K562 (cell line): ENCODE measurements around the gene KRTAP2-4. TPM values are rescaled to one million over a fixed set of nuclear protein-coding genes. Genes with fewer than 3 reads are reported as not detected.

Experiments used
- ATAC-seq: fragments of 200-7000 bp; cut with Tn5 transposase; 3 replicates; pipeline ENCODE4 v1.9.1; 2020; ENCODE audit warnings: moderate library complexity
- BruUV-seq: library from RNA; stranded (reverse); fragments of 400-500 nt; replicated peaks from 2 replicates; lab custom pipeline; 2021; lab: Mats Ljungman, UMichigan
- CTCF ChIA-PET: fragments of 300-600 bp; formaldehyde crosslinking; extraction: SDS; loops from one replicate; lab custom pipeline; 2021; ENCODE audit warnings: low intra/inter-chr PET ratio; lab: Yijun Ruan, JAX
- POLR2A ChIA-PET: fragments of 300-600, 350-650 bp; sonication (Branson Sonifier 250); formaldehyde crosslinking; extraction: SDS; loops from one replicate; lab custom pipeline; 2021; ENCODE audit warnings: antibody characterized with exemption, inconsistent platforms; lab: Yijun Ruan, JAX
- DNase-seq, 4 experiments: peaks; one replicate each; pipeline versions ENCODE4 v3.0.0 to v3.0.0-alpha.2; 2011 to 2018; ENCODE audit warnings: low spot score in 3 of 4, mixed read lengths in 3 of 4; ENCODE audit errors: extremely low read depth in 1 of 4
- FAIRE-seq: peaks from 2 replicates; lab custom pipeline; 2011; peaks lifted over from hg19 to GRCh38; lab: Jason Lieb, UNC
- H2AFZ ChIP-seq: 2 replicates; pipeline ENCODE4 v1.6.0; 2011; ENCODE audit warnings: low read depth, low read length, control low read depth, inconsistent platforms
- H3K27ac ChIP-seq: fragments of 200-600 bp; 3 replicates; pipeline ENCODE4 v1.8.0; 2011; ENCODE audit warnings: low read depth, mild to moderate bottlenecking, control low read depth, inconsistent platforms, low read length, moderate library complexity, mixed read lengths; ENCODE audit errors: extremely low read depth
- H3K27me3 ChIP-seq, 2 experiments: fragments of 300-600 bp in 1 of 2; 2 replicates in 1 of 2; 3 replicates in 1 of 2; pipeline versions ENCODE4 v1.6.0 to v1.8.0; 2011; ENCODE audit warnings: inconsistent platforms in 2 of 2, low read length in 2 of 2, mild to moderate bottlenecking in 1 of 2, mixed read lengths in 1 of 2, moderate library complexity in 1 of 2; ENCODE audit not compliant: control insufficient read depth in 2 of 2, insufficient read depth in 2 of 2
- H3K36me3 ChIP-seq: fragments of 300-600 bp; 3 replicates; pipeline ENCODE4 v1.8.0; 2011; ENCODE audit warnings: mild to moderate bottlenecking, low read length, inconsistent platforms; ENCODE audit not compliant: control insufficient read depth, insufficient read depth
- H3K4me1 ChIP-seq, 2 experiments: fragments of 200-600 bp in 1 of 2; replicated peaks in 1 of 2; 2 replicates in 1 of 2; 3 replicates in 1 of 2; pipeline versions ENCODE4 v1.5.1 to v1.8.0; 2011; ENCODE audit warnings: inconsistent platforms in 2 of 2, low read length in 2 of 2, mild to moderate bottlenecking in 1 of 2, mixed read lengths in 1 of 2, moderate library complexity in 1 of 2; ENCODE audit not compliant: control insufficient read depth in 2 of 2, insufficient read depth in 2 of 2
- H3K4me2 ChIP-seq: 2 replicates; pipeline ENCODE4 v1.6.1; 2011; ENCODE audit warnings: low read length, control low read depth, inconsistent platforms, mixed read lengths; ENCODE audit not compliant: insufficient read depth
- H3K4me3 ChIP-seq: fragments of 200-600 bp; sonication (generic), shearing (Covaris generic); 2 replicates; pipeline ENCODE4 v1.5.1; 2016; ENCODE audit warnings: control low read depth, inconsistent platforms
- H3K79me2 ChIP-seq: fragments of 200-600 bp; 3 replicates; pipeline ENCODE4 v1.8.0; 2011; ENCODE audit warnings: low read length, inconsistent platforms; ENCODE audit not compliant: control insufficient read depth, insufficient read depth
- H3K9ac ChIP-seq, 2 experiments: 2 replicates each; pipeline versions ENCODE4 v1.6.0 to v1.6.1; 2011; ENCODE audit warnings: low read depth in 2 of 2, low read length in 2 of 2, control low read depth in 1 of 2, inconsistent platforms in 1 of 2, mild to moderate bottlenecking in 1 of 2, mixed read lengths in 1 of 2; ENCODE audit not compliant: insufficient read depth in 1 of 2
- H3K9me1 ChIP-seq: one replicate; pipeline ENCODE4 v1.6.0; 2011; ENCODE audit warnings: inconsistent platforms, mild to moderate bottlenecking, low read length, moderate library complexity; ENCODE audit not compliant: control insufficient read depth, insufficient read depth
- H3K9me3 ChIP-seq: replicated peaks from 2 replicates; pipeline ENCODE4 v1.5.1; 2011; ENCODE audit warnings: low read depth, low read length, inconsistent platforms; ENCODE audit not compliant: control insufficient read depth, insufficient read depth
- H4K20me1 ChIP-seq: replicated peaks from 2 replicates; pipeline ENCODE4 v1.6.1; 2011; ENCODE audit warnings: low read length, inconsistent platforms, mixed read lengths; ENCODE audit not compliant: control insufficient read depth, insufficient read depth
- CHD2 ChIP-seq: IDR thresholded peaks from 2 replicates; pipeline ENCODE4 v1.6.1; 2011; ENCODE audit warnings: low read depth, low read length
- CUX1 ChIP-seq: fragments of 200-800 bp; sonication (Bioruptor generic); IDR thresholded peaks from 2 replicates; pipeline ENCODE4 v1.6.1; 2016; ENCODE audit warnings: missing genetic modification characterization, missing compliant biosample characterization
- HOXB6 ChIP-seq: fragments of 250-450 bp; sonication (Bioruptor Pico); IDR thresholded peaks from 2 replicates; pipeline ENCODE4 v1.5.1; 2022; ENCODE audit warnings: mild to moderate bottlenecking, borderline replicate concordance
- IRF2 ChIP-seq: sonication (generic); formaldehyde crosslinking; IDR thresholded peaks from 2 replicates; pipeline ENCODE4 v1.8.1; 2022; ENCODE audit warnings: mild to moderate bottlenecking, missing genetic modification reagents
- PRDM10 ChIP-seq: fragments of 450-650 bp; IDR thresholded peaks from 2 replicates; pipeline ENCODE4 v1.6.1; 2018; ENCODE audit not compliant: partially characterized antibody
- ZFX ChIP-seq: sonication (generic); formaldehyde crosslinking; IDR thresholded peaks from 2 replicates; pipeline ENCODE4 v1.8.0; 2022; ENCODE audit warnings: mild to moderate bottlenecking, missing genetic modification reagents, moderate library complexity
- ZNF280B ChIP-seq: fragments of 250-450 bp; sonication (Bioruptor Pico); IDR thresholded peaks from 2 replicates; pipeline ENCODE4 v1.5.1; 2021; ENCODE audit warnings: mild to moderate bottlenecking
- WGBS: fragments of 100-300 bp; shearing (Covaris generic); methylation state at CpG from one replicate; pipeline ENCODE4 v1.1.6; 2016; ENCODE audit warnings: low coverage, mixed read lengths; ENCODE audit not compliant: insufficient coverage; ENCODE audit errors: missing lambda C conversion rate; 5-methylcytosine and 5-hydroxymethylcytosine counted together
- in situ Hi-C: fragments of 300-500 bp; cut with MboI; formaldehyde crosslinking; loops from 4 replicates; pipeline ENCODE4 v1.15.0; 2018; ENCODE audit warnings: inconsistent platforms, mixed read lengths
- intact Hi-C: fragments of 100-400 bp; cut with micrococcal nuclease; formaldehyde crosslinking; loops from 2 replicates; pipeline ENCODE4 v1.14.2; 2022
- polyA plus RNA-seq, 8 experiments: library from polyadenylated mRNA; depleted of rRNA in 4 of 8; stranded (reverse) in 5 of 8; unstranded in 3 of 8; fragments of >200 nt; fragmentation: Nextera tagmentation in 2 of 8; fragmentation: Illumina TruSeq in 1 of 8; extraction: Ambion mirVana in 2 of 8; extraction: Trizol in 1 of 8; gene quantifications; 2 replicates each; pipeline versions ENCODE4 v1.2.1 to v1.2.3, GENCODE V29; 2011 to 2014; ENCODE audit warnings: inconsistent platforms in 1 of 8, missing spikeins in 1 of 8
- total RNA-seq, 7 experiments: library from RNA; depleted of rRNA in 6 of 7; stranded (reverse); fragments of >200 nt in 6 of 7; fragmentation: Illumina TruSeq in 2 of 7; extraction: Trizol in 2 of 7; gene quantifications; 2 replicates each; pipeline versions ENCODE4 v1.2.1 to v1.2.3, GENCODE V29; 2011 to 2021; ENCODE audit warnings: low replicate concordance in 1 of 7
- TF ChIP-seq, protein P1 (sequence below): fragments of 250-450 bp; sonication (Bioruptor Pico); IDR thresholded peaks from 2 replicates; pipeline ENCODE4 v1.8.0; 2021; ENCODE audit warnings: moderate library complexity, mild to moderate bottlenecking, inconsistent platforms

The KRTAP2-4 gene
- total and polyA plus RNA-seq, 9 of the 15 experiments (the other 6 are each of a cell fraction or from before 2014, with no cell fraction given): not detected

DNA sequence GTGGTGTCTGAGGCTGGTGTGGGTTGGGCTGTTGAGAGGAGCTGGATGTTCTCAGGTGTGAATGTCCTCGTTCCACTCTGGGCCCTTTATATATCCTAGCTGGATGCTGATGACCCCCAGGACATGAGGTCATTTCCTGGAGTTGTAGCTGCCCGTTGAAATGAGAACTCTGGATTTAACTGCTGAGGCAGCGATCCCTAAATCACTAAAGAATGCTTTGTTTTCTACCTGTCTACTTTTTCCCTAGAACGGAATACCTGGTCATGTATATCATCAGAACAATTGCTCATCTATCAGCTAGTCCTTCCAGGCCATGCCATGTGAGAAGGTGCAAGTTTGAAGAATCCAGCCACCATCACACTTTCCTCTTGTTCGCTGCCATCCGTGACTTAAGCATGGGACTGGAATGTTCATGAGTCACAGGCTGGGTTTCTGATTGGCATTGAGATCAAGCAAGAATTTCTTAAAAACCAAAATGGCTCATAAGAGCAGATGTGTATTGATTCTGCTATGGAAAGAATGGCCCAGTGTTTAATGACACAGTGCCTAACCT is 5.6 kb downstream of the KRTAP2-4 start, which contains the start of gene KRTAP2-3:
Gene KRTAP2-3, minus strand, starts transcription at position 63 of the 553 bp plus-strand sequence. CDS start 64 bp downstream, outside the sequence.
- intact Hi-C loops (no loop called here), in situ Hi-C loops (no loop called here)
- 0% methylated on average over 6 of the region's 6 CpGs for WGBS
- H3K27me3 ChIP-seq: peaks cover 4 to 5% of the 10 kb centered on the region in 2 experiments; a peak in 4 of 5 replicates
- no peaks in the 10 kb centered on the region for H3K9me3 ChIP-seq
- ATAC-seq (no peak), DNase-seq (no peak), FAIRE-seq (no peak)
- BruUV-seq: no TSS peak
- no peak within 1 kb of the TSS for H2AFZ ChIP-seq
- no peaks in the 10 kb centered on the region for H3K9me1 ChIP-seq
- CTCF ChIA-PET: no interaction called here
- no peaks in the 10 kb centered on the region for H3K36me3 ChIP-seq
- no peak within 1 kb of the TSS for H3K27ac ChIP-seq
- no peaks in the 10 kb centered on the region for H3K4me1 ChIP-seq
- POLR2A ChIA-PET: no interaction called here
- no peak within 1 kb of the TSS for H3K4me2 ChIP-seq
- H4K20me1 ChIP-seq: no peaks in the 10 kb centered on the region; the same call in 1 of the 2 replicates
- no peak within 1 kb of the TSS for H3K9ac ChIP-seq
- H3K79me2 ChIP-seq: no peaks in the 10 kb centered on the region
- no peak within 1 kb of the TSS for H3K4me3 ChIP-seq
- TF ChIP-seq, protein P1, sequence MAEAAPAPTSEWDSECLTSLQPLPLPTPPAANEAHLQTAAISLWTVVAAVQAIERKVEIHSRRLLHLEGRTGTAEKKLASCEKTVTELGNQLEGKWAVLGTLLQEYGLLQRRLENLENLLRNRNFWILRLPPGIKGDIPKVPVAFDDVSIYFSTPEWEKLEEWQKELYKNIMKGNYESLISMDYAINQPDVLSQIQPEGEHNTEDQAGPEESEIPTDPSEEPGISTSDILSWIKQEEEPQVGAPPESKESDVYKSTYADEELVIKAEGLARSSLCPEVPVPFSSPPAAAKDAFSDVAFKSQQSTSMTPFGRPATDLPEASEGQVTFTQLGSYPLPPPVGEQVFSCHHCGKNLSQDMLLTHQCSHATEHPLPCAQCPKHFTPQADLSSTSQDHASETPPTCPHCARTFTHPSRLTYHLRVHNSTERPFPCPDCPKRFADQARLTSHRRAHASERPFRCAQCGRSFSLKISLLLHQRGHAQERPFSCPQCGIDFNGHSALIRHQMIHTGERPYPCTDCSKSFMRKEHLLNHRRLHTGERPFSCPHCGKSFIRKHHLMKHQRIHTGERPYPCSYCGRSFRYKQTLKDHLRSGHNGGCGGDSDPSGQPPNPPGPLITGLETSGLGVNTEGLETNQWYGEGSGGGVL: no peak
- TF ChIP-seq HOXB6 (CRISPR knock-in tag): no peak
- no peak for TF ChIP-seq CHD2
- TF ChIP-seq ZNF280B (CRISPR knock-in tag): no peak
- no peak for TF ChIP-seq PRDM10
- no peak for TF ChIP-seq ZFX (CRISPR knock-in tag)
- TF ChIP-seq IRF2 (CRISPR knock-in tag): no peak
- no peak for TF ChIP-seq CUX1 (CRISPR knock-in tag)
